Tibial nerve (tissue), 4 donors: ENCODE results near the gene OR14A2.
"Not testable (repeated sequence)": the region's sequence is repeated elsewhere in the genome, so short reads cannot be mapped to it uniquely, and the experiment has no call there.

Source experiments
- CTCF ChIP-seq, 5 experiments: fragments of 200-600 bp in 3 of 5; fragments of 450-650 bp in 2 of 5; sonication (generic) in 3 of 5; IDR thresholded peaks; one replicate each; pipeline ENCODE4 v1.5.1; 2016 to 2019; ENCODE audit warnings: antibody characterized with exemption in 5 of 5, mild to moderate bottlenecking in 3 of 5, moderate library complexity in 2 of 5
- EP300 ChIP-seq, 2 donors: sonication (generic); formaldehyde crosslinking; IDR thresholded peaks; one replicate each; pipeline ENCODE4 v1.6.1; 2017; ENCODE audit warnings: antibody characterized with exemption in 2 of 2, mild to moderate bottlenecking in 1 of 2

- TF ChIP-seq CTCF, EP300 (IDR thresholded peaks at IDR 0.05): not testable (repeated sequence)
These were observed 5.7 kb downstream of the OR14A2 start for GRCh38 chr1:247742215-247742760.
